HCEC 1CT (cell line): ENCODE measurements around the gene SMIM28.
"Not testable (repeated sequence)": the region's sequence is repeated elsewhere in the genome, so short reads cannot be mapped to it uniquely, and the experiment has no call there.

Source experiments
- DNase-seq: peaks from one replicate; pipeline ENCODE4 v3.0.0-alpha.2; 2017

Gene SMIM28

GRCh38 chr6:138377844-138378243 is at the start of gene SMIM28:
Gene SMIM28 (plus strand): TSS chr6:138377905. CDS start chr6:138378073, 168 bp downstream.
- no peak for DNase-seq

GRCh38 chr6:138328210-138328609 is 49.5 kb upstream of the SMIM28 start:
- no peak for DNase-seq

DNA sequence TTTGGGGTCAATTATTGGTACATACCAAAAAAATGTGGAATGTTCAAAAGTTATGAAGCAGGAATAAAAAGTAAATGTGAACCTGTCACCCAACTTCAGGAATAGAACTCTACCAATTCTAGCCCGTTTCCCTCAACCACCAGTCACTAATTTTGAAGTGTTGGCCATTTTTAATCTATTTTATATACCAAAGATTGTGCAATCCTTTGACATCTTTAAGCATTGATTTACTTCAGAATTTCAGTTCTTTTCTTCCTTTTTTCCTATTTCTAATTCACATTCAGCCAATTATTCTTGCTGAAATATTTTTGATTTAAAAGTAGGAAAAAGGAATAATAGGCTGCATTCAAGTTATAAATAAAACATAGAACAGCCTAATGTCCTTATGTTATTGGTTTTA is 46.9 kb upstream of the SMIM28 start:
- DNase-seq, result no peak

- no peak for DNase-seq
These were observed 46.3 kb upstream of the SMIM28 start for GRCh38 chr6:138331444-138331843.

- DNase-seq, result no peak
These were observed 45.7 kb upstream of the SMIM28 start for GRCh38 chr6:138331984-138332383.

DNA sequence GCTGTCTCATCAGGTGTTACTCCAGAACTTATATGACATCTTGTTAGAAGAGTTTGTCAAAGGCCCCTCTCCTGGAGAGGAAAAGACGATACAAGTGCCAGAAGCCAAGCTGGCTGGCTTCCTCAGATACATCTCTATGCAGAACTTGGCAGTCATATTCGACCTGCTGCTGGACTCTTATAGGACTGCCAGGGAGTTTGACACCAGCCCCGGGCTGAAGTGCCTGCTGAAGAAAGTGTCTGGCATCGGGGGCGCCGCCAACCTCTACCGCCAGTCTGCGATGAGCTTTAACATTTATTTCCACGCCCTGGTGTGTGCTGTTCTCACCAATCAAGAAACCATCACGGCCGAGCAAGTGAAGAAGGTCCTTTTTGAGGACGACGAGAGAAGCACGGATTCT is 43.7 kb upstream of the SMIM28 start:
- DNase-seq, result no peak

DNA sequence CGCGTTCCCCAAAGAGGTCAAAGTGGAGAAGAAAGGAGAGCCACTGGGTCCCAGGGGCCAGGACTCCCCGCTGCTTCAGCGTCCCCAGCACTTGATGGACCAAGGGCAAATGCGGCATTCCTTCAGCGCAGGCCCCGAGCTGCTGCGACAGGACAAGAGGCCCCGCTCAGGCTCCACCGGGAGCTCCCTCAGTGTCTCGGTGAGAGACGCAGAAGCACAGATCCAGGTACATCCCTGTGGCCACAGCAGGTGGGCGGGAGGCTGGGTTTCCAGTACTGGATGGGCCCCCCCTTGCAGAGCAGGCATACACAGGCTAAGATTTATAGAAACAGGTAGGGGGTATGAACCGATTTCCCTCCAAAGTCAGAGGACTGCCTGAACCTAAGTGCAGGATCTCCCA is 42.7 kb upstream of the SMIM28 start:
- no peak for DNase-seq

GRCh38 chr6:138336221-138336620 is 41.5 kb upstream of the SMIM28 start:
- no peak for DNase-seq

DNA sequence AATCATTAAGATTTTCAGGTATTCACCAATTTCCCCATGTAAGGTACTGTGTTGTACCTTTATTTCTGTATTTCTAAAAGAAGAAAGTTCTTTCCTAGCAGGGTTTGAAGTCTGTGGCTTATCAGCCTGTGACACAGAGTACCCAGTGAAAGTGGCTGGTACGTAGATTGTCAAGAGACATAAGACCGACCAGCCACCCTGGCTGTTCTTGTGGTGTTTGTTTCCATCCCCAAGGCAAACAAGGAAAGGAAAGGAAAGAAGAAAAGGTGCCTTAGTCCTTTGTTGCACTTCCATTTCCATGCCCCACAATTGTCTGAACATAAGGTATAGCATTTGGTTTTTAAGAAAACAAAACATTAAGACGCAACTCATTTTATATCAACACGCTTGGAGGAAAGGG is 40.6 kb upstream of the SMIM28 start:
- DNase-seq, result no peak

DNA sequence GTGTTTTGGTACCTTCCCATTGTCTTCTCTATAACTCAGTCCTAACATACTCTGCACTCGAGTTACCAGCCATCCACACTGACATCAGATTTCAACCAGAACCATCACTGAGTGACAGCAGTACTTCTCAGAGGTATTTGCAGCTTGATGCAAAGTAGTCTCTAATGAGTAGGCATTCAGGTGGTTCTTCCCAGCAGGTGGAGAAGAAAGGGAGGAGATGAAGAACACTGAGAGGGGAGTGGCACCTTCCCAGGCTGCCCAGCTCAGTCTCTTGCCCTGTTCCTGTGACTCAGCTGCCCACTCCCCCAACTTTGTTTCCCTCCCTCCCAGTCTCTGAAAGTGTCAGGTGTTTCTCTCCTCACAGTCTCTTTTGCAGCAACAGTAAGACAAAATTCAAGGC is 38.7 kb upstream of the SMIM28 start:
- DNase-seq, result no peak

DNA sequence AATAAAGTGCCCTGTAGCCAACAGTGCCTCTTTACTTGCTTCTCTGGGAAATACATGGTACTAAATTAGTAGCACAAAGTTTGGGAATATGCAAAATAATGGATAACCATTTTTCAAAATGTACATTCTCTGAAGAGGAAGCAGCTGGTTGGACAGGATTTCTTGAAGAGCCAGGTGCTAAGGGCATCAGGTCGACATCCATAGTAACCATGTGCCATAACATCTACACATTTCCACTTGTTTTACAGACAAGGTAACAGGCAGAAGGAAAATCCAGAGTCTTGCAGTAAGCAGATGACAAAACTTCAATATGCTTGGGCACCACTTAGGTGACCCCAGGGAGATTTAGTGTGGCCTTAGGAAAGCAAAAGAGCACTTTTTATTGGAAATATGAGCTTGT is 36.5 kb upstream of the SMIM28 start:
- no peak for DNase-seq

DNA sequence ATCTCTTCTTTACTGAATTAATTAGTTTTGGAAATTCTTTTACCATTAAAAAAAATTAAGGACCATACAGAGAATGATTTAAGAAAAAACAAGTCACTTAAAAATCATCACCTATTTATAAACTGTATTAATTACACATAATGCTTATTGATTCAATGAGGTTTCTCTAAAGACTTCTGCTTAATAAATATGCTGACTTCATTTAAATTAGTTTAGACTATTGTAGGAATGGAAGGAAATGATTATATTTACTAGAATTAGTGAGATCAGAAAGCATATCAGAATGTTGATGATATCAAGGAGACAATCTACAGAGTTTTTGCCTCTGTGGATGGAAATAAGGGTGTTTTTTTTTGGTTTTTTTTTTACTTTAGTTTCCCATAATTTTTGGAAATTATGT is 34.6 kb upstream of the SMIM28 start:
- no peak for DNase-seq

GRCh38 chr6:138345565-138346285 is 32.0 kb upstream of the SMIM28 start:
- DNase-seq, result no peak

DNA sequence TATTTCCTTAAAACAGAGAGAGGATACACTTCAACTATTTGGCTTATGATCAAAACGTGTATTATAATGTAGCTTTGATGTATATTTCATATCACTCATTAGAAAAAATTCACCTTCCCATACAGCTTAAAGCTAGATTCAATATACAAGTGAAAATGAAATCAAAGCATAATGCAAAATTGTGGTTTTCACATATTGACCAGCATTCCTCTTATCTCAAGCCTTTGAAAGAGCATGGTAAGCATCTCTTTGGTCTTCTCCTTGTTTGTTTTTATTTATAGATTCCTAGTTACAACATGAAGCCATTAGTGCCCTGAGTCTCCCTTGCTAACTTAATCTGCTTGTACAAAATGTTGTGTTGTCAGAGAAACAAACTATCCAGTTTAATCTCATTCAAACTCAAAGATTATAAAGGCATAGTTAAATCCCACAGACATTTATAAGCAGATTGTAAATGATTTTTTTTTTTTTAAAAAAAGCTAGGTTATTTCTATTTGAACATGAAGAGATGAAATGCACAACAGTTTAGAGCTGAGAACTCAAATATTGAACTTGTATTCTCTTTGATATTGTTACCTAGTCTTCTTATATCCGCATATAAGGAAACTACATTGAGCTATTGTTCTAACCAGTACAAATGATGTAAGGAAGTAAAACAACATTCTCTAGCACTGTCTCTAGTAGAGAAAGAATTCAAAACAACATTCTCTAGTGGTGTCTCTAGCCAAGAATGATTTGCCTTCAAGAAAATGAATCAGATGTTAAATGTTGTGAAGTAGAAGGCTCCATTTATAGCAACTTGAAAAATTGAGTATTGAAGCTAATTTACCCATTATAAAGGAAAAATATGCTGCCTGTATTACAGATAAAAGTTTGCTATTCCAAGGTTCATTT is 31.2 kb upstream of the SMIM28 start:
- DNase-seq, result peak; percentile 1

DNA sequence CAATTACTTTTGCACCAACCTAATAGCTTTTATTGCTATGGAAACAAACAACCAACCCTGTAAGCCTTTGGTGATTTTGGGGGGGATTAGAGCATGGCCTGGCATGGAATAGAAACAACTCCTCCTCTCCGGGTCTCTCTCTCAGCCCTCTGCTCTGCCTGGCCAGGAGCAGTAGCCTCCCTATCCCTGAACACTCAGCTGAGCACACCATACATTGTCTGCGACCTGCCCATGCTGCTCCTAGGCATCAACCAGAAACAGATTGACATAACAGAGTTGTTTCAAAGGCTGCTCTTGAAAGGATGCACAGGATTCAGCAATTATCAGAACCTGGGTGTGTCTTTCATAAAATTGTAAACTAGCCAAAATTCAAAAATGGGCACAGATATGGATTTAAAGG is 29.8 kb upstream of the SMIM28 start:
- DNase-seq, result no peak

DNA sequence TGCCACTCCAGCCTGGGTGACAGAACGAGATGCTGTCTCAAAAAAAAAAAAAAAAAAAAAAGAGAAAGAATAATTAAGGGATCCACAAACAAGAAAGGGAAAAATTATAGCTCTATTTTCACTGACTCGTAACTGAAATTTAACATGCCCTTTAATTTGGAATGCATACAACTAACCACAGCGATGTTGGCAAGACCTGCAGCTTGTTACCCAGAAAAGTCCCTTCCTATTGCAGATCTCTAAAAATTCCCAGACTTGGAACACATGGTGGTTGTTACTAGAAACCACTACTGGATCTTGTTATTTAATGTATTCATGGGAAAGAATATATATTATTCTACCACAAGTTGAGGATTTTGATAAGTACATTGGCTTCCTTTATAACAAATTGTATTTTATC is 27.8 kb upstream of the SMIM28 start:
- DNase-seq, result no peak

DNA sequence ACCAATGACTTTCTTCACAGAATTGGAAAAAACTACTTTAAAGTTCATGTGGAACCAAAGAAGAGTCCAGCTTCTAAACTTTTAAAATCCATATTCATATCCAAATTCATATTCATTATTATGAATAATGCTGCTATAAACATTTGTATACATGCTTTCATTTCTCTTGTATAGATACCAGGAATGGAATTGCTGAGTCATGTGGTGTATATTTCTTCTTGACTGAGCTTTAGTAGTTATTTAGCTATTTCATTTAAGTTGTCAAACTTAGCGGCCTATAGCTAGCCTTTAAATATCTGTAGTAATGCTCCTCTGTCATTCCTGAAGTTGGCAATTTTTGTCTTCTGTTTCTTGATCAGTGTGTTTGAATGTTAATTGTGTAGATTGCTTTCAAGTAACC is 19.8 kb upstream of the SMIM28 start:
- no peak for DNase-seq

GRCh38 chr6:138368684-138369083 is 9.0 kb upstream of the SMIM28 start:
- not testable (repeated sequence) for DNase-seq

- no peak for DNase-seq
These were observed 6.9 kb upstream of the SMIM28 start for GRCh38 chr6:138370631-138371451.

DNA sequence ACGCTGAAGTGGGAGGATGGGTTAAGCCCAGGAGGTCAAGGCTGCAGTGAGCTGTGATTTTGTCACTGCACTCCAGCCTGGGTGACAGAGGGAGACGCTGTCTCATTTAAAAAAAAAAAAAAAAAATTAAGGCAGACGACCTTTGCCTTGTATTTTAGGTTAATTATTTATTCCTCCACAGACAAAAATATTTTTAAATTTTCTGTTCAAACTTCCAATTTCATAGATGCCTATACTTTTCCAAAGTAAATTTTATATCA is 6.3 kb upstream of the SMIM28 start:
- no peak for DNase-seq

GRCh38 chr6:138371720-138372119 is 6.0 kb upstream of the SMIM28 start:
- no peak for DNase-seq

DNA sequence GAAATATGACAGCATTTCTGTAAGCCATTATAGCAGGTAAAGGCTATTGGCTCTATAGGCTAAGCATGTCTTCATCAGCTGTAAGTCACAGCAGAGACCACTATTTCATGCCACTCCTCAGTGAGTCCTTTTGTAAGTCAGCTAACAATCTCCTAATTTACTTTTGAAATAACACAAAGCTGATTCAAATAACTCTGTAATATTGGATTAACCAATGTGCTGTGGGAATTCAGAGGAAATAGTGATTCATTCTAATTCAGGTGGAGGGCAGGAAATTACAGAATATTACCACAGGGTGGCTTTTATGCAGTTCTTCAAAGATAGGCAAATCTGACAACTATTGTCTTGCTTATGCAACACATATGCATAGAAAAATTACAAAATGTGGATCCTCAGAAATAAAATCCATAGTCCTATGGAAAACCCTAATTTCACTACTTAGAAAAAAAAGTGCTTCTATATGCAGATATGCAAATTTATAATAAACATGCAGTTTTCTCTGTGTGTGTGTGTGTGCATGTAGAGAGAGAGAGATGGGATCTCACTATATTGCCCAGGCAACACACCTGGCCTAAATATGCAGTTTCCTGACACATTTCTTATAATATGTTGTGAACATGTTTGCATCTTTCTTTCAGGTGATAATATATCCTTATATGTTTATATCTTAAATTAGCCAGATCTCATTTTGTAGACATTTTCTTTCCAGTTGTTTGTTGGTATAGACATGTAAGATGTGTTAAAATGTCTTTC is 4.8 kb upstream of the SMIM28 start:
- DNase-seq, result peak; percentile 4

- DNase-seq, result no peak
These were observed 3.5 kb upstream of the SMIM28 start for GRCh38 chr6:138374230-138374629.
